LoVo (cell line): ENCODE results near the gene GAK.

Experiments used
- DNase-seq: peaks from one replicate; pipeline ENCODE4 v3.0.0-alpha.2; 2016; ENCODE audit warnings: low spot score

The GAK gene

GRCh38 chr4:907691-908425 lies 24.3 kb downstream of the GAK start:
- DNase-seq: no peak

GRCh38 chr4:907103-907400 lies 25.1 kb downstream of the GAK start:
- no peak for DNase-seq

GRCh38 chr4:906339-907102 lies 25.6 kb downstream of the GAK start:
- DNase-seq: no peak

GRCh38 chr4:905485-906338 lies 26.4 kb downstream of the GAK start:
- no peak for DNase-seq

GRCh38 chr4:903066-904046 lies 28.8 kb downstream of the GAK start:
- DNase-seq: no peak

GRCh38 chr4:901192-901910 lies 30.8 kb downstream of the GAK start:
- no peak for DNase-seq

GRCh38 chr4:900721-901120 lies 31.4 kb downstream of the GAK start:
- DNase-seq: no peak

GRCh38 chr4:900073-900472 lies 32.0 kb downstream of the GAK start:
- DNase-seq: no peak

- no peak for DNase-seq
Observed at GRCh38 chr4:899556-899906, 32.6 kb downstream of the GAK start.

GRCh38 chr4:898869-899555 lies 33.1 kb downstream of the GAK start:
- no peak for DNase-seq

GRCh38 chr4:898123-898522 lies 34.0 kb downstream of the GAK start:
- DNase-seq: no peak

GRCh38 chr4:896630-897029 lies 35.5 kb downstream of the GAK start:
- no peak for DNase-seq

GRCh38 chr4:896216-896615 lies 35.9 kb downstream of the GAK start:
- DNase-seq: no peak

- DNase-seq: no peak
Observed at GRCh38 chr4:895596-895995, 36.5 kb downstream of the GAK start.

- DNase-seq: no peak
Observed at GRCh38 chr4:893995-894705, 38.0 kb downstream of the GAK start.

GRCh38 chr4:893276-893994 lies 38.7 kb downstream of the GAK start:
- no peak for DNase-seq

GRCh38 chr4:892780-893179 lies 39.3 kb downstream of the GAK start:
- DNase-seq: no peak

- no peak for DNase-seq
Observed at GRCh38 chr4:891747-892146, 40.4 kb downstream of the GAK start.

GRCh38 chr4:890036-890695 lies 42.0 kb downstream of the GAK start:
- DNase-seq: no peak
